GM21737 (cell line): ENCODE measurements around the gene GPR84.

ENCODE experiments used
- ATAC-seq: cut with Tn5 transposase; IDR thresholded peaks from one replicate; pipeline ENCODE4 v1.9.1; 2021; ENCODE audit warnings: mild to moderate bottlenecking, moderate library complexity; ENCODE audit not compliant: unreplicated experiment

Gene GPR84

GRCh38 chr12:54375259-54375579 lies 10.9 kb upstream of the GPR84 start:
- no peak for ATAC-seq

GRCh38 chr12:54374562-54375258 lies 10.4 kb upstream of the GPR84 start:
- no peak for ATAC-seq

GRCh38 chr12:54373649-54374561 lies 9.6 kb upstream of the GPR84 start:
- no peak for ATAC-seq

- no peak for ATAC-seq
Observed at GRCh38 chr12:54372113-54372806, 8.0 kb upstream of the GPR84 start.

GRCh38 chr12:54371328-54372112 lies 7.2 kb upstream of the GPR84 start:
- no peak for ATAC-seq

DNA sequence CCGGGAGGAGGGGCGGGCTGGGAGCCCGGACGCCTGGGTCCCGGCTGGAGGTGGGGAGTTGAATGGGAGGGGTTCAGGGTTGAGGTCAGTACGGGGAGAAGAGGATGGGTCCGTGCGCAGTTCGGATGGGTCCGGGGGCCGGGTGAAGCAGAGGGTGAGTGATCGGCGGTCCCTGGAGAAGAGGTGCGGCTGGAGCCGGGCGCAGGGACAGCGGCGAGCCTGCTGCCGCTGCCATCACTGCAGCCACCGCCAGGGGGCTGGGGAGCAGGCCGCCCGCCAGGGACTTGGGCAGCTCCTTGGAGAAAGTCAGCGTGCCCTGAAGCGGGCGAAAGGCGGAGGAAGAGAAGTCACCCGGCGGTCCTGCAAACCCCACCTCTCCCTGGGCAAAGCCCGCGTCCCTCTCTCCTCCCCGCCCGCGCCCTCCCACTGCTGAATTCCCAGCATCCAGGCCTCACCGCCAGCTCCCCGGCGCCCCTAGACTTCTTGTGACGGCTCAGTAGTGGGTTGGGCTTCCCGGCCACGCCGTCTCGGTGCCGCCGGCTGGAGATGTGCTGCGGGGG lies 6.0 kb upstream of the GPR84 start:
- ATAC-seq: no peak

DNA sequence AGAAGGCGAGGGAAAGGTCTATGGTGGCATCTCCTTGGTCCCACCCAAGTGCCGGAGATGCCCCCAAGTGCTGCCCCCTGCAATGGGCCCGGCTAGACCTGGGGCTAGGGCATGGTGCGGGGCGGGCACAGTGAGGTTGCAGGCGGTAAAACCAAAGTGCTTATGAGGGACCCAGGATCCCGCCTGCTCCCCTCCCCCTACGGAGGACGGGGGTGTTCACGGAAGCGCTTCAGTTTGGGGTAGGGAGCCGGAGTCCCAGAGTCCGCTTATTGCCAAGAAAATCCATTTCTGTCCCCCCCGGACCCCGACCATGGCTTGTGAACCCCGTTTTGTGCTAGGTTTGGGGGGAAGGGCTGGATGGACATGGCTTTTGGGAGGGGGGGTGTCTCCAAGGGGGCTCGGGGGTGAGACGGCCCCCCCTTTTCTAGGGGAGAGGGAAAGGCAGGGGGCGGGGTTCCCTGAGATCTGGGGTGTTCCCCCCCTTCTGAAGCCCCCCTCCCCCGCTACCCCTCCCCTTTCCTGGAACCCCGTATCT lies 5.4 kb upstream of the GPR84 start:
- no peak for ATAC-seq

- ATAC-seq: peak; percentile 63
Observed at GRCh38 chr12:54368709-54369596, 4.7 kb upstream of the GPR84 start.

DNA sequence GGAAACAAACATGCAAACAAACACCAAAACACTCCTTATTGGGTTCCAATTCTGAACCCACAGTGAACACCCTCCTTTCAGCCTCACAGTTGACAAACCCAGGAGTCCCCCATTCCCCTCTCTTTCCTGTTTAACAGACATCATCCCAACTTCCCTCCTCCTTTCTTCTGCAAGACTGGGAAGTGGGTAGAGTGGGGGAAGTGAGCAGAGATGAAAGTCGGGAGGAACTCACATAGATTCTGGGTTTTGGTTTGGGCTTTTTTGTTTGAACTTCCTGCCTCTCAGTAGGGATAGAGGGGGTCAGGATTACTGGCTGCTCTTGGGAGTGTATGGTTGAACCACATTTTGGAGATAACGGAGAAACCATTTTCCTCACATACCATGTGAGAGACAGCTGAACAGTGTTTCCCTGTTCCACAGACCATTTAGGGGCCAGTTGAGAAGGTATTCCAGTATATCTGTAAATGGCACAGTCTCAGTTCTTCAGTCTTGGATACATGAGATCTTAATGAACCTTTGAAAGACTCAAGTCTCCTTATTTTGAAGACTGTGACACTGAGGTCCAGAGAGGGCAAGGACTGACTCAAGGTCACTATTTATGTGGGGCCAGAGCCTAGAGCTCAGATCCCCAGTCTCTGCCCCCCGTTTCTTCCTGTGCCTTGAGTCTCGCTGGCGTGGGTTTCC lies 3.9 kb upstream of the GPR84 start:
- ATAC-seq: no peak

DNA sequence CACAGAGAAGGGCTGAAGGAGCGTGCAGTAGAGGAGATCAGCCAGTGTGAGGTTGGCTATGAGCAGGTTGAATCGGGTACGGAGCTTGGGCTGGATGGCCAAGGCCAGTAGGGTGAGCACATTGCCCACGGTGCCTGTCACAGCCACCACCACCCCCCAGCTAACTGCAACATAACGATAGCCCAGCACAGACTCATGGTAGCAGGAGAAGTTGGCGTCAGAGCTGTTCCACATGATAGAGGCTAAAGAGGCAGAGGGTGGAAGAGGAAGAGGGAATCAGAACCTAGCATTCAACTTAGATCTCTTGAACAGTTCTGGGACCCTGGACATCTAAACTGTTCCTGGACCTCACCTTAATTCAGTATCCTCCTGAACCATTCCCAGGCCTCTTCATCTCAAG lies 668 bp downstream of the GPR84 start:
- ATAC-seq: no peak

DNA sequence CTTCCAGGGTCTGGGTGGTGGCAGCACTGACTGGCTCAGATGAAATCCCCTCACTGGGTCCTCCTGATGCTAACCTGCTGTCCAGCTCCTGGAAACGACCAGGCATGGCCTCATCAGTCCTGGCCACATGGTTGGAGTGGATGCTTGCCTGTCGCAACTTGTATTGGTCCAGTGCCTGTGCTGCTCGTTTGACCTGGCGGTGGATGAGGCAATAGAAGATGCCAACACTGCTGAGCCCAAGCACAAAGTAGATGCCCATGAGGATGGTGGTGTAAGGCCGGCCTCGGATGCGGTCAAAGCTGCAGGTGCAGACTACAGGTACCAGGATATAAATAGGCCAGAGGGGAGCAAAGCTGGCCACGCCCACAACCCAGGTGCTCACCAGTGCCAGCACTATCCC lies 1.2 kb downstream of the GPR84 start:
- no peak for ATAC-seq

GRCh38 chr12:54360717-54361456 lies 3.4 kb downstream of the GPR84 start:
- ATAC-seq: no peak

DNA sequence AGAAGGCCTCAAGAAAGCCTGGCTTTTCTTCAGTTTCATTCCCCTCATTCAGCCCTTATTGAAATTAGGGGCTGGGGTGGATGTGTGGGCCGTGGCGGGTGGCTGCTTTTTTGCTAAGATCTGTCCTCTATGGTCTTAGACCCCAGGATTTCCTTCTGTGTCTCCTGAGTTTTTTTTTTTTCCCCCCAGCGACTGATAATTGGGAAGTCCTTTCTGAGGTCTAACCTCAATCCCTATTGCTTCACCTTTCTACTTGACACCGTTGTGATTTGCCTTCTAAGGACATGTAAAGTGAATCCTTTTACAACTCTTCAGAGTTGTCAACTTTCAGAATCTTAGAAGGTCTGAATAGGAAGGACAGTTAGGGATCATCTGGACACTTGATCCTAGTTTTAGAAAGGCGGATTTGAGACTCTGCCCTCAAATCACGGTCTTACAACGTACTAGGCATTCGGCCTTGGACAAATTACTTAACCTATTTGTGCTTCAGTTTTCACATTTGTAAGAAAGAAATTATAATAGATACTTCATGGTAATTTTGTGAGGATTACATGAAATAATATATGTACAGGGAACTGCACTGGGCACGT lies 4.4 kb downstream of the GPR84 start:
- ATAC-seq: no peak

DNA sequence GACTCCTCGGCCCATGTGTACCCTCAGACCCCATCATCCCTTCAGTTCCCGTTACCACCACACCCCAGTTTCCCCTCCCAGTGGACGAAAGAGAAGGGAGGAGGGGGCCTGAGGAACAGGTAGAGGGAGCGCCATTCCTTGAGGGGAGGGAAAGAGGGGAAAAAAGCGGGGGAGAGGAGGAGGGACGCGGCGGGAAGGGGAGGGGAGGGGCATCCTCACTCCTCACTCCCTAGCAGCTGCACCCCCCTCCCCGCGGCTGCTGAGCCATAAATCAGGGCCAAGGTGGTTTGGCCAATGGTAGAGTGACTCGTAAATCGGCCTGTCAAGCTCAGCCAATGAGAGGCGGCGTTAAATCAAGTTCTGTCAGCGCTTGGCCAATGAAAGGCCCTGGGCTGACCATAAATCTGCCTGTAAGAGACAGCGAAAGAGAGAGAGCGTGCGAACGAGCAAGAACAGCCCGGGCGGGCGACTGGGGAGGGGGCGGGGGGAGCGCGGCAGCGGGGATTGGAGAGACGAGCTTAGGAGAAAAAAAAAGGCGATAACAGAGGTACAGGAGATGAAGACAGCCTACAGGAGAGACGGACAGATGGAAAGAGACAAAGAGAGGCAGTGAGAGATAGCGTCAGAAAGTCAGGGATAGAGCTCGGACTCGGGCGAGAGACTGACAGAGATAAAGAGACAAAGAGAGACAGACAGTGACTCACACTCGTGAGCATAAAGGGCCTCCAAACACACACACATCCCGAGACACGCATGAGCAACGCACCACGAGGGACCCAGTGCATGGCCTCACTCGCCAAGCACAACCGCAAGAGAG lies 5.1 kb downstream of the GPR84 start:
- ATAC-seq: peak; percentile 93

DNA sequence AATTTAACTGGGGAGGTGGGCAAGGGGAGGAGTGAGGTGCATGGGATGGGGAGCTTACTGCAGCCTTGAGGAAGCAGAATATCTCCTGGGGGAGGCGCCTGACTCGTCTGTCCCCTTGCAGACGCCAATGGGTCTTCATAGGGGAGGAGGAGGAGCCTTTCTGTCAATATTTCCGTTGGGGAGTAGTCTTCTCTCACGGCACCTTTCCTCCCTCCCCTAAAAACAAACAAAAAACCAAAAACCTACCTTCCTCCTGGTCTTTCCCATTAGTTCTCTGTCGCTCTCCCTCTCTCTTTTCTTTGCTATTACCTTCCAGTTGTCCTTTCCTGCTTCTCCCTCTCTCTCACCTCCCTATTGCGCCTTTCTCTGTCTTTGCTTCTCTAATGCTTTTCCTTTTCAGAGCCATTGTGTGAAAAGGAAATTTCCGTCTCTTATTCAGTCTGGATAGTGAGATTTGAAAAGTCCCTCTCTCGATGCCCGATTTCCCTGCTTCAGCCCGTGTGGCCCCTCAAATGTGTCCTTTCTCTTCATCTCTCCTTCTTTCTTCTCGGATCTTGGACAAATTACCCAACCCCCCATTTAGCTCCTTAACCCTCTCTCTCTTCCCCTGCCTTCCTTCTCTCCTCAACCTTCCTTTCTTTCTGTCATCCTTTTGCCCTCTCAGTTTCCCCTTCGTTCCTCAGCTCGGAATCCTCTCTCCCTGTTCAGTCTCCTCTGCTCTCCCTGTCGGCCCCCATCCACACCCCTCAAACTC lies 5.9 kb downstream of the GPR84 start:
- ATAC-seq: no peak

- ATAC-seq: no peak
Observed at GRCh38 chr12:54357506-54358190, 6.6 kb downstream of the GPR84 start.
